ENCODE measurements around the gene MECR. TPM values are rescaled to one million over a fixed set of nuclear protein-coding genes. Genes with fewer than 3 reads are reported as not detected.

The MECR gene
- total RNA-seq, 1 donor from 2014 or later, result 15.0 TPM

DNA sequence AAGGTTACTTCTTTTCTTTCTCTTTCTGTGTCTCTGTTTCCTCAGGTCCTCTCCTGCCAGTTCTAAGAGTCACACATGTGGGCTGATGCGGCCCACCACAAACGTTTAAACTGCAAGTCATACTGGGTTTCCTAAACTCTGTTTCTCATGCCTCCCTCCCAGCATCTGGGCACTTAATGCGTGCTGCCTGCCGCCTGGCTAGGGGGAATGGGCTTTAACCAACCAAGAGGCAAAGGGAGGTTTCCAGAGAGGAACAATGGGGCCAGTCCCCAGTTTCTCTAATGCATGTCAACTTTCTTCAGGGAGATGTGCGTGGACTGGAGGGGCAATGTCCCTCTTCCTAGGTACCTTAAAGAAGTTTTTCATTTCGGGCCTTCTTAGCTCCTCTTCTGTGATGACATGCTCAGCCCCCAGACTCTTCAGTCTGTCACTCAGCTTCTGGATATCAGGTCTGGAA, 29.1 kb downstream of the MECR start:
- DNase-seq, result no peak

DNA sequence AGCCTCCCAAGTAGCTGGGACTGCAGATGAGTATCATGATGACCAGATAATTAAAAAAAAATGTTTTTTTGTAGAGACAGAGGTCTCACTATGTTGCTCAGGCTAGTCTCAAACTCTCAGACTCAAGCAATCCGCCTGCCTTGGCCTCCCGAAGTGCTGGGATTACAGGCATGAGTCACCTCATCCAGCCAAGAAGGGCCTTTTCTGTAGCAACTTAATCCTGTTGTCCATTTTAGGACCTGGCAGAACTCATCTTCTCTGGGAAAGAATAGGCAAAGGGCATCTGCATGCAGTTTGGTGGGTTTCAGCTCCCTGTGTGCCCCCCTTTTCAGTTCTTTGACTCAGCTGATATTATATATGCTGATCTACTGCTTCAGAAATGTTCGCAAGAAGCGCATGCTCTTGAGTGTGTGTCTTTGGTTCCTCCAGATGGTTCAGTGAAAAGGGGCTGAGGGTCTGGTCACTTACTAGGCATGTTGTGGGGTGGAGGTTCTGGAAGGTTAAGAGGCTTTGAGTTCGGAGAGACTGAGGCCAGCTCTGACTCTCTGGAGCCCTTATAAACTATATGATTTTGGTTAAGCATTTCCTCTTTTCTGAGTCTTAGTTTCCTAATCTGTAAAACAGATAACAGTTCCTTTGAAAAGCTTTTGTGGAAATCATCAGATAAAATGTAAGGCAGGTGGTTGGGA, 29.7 kb downstream of the MECR start:
- DNase-seq, result no peak

- no peak for DNase-seq
Observed at GRCh38 chr1:29197993-29198392, 32.7 kb downstream of the MECR start.

GRCh38 chr1:29197590-29197924, 33.2 kb downstream of the MECR start:
- DNase-seq, result no peak

GRCh38 chr1:29196863-29197589, 33.7 kb downstream of the MECR start:
- DNase-seq, result no peak

DNA sequence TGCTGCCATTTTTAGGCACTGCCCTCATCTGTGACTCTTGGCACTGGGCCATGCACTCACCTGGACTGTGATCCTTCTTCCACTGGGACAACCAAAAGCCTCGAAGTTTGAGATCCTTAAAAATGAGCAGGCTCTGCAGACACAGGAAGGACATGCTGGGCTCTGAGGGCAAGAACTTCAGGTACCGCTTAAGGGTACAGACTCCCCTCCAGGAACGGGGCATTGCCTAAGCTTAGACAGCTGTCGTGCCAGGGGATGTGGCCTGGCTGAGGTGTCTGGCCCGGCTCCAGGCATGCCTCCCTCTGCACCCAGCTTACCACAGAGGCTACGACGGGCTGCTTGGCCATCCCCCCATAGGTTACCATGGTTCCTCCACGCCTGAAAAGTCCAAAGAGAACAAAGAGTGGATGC, 34.8 kb downstream of the MECR start:
- no peak for DNase-seq

- no peak for DNase-seq
Observed at GRCh38 chr1:29193879-29194455, 36.8 kb downstream of the MECR start.

- DNase-seq, result no peak
Observed at GRCh38 chr1:29190718-29191117, 40.0 kb downstream of the MECR start.

DNA sequence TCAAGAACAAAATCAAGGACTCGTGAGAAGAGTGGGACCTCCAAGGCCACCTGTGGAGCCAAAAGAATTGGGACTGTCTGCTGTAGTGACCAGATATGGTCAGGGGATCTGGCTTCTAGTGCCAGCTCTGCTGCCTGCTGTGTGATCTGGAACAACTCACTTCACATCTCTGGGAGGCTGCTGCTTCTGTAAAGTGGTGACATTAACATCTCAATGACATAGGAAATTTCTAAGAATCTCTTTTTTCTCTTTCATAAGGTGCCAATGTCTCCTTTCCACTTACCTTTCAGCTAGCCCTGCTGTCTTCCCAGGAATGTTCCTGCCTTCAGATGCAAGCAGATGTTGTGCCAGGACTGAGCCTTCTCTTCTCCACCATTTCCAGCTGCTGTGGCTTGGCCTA, 44.0 kb downstream of the MECR start:
- DNase-seq, result no peak

DNA sequence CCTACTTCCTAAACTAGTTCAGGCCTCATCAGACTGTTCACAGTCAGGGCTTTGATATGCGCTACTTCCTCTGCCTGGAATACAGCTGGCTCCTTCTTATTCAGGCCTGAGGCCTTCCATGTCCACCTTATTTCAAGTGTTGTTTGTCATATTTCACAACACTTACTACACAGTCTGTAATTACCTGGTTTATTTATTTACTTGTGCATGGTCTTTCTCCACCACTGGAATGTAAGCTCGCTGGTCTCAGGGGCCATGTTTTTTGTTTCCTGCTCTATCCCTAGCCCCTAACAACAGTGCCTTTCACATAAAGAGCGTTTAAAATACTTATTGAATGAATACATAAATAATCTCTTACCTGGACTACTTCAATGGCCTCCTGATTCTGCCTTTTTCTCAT, 44.5 kb downstream of the MECR start:
- no peak for DNase-seq

GRCh38 chr1:29183287-29183686, 47.4 kb downstream of the MECR start:
- DNase-seq, result no peak

GRCh38 chr1:29181413-29182225, 49.1 kb downstream of the MECR start, which contains the start of gene SRSF4:
TSS of gene SRSF4 (minus strand) at chr1:29181900. CDS start at chr1:29181752, 148 bp downstream.
- peak; percentile 99 for DNase-seq

DNA sequence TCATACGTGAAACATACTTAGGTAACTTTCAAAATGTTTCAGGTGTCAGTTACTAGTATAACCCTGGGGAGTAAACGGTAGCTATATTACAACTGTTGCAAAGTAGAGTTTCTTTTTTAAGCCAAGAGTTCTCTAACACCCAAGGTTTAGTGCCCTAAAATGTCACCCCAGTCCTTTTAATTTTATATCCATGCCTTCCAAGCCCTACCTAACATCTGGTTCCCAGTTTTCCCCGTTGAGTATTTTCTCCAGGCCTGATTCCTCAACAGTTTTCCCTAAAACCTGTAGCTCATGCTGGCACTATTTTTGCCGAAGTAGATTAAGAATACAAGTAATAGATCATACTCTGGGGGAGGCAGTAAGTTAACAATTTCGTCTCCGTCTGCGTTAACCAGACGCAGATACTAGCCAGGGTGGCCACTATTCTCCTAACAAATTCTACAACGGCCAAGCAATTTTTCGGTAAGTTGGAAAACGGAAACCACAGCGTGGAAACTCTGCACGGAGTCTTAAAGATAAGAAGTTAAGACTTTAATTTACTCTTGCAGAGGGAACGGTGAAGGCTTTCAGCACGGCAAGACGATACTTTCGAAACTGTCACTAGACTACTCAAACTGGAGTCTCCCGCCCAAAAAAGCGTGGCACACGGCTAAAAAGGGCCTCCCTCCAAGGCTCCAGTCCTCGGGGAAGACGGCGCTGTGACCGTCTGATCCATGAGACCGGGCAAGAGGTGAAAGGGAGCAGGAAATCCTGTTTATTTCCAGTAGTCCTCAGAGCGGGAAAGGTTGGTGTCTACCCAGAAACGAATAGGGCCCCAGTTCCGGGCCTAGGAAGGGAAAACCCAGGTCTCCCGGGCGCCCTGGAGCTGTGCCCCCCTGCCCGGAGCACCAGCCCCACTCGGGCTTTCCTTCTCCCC, 50.0 kb downstream of the MECR start:
- DNase-seq, result peak; percentile 75

- DNase-seq, result no peak
Observed at GRCh38 chr1:29179641-29180184, 51.0 kb downstream of the MECR start.

GRCh38 chr1:29177022-29177705, 53.6 kb downstream of the MECR start:
- DNase-seq, result no peak

DNA sequence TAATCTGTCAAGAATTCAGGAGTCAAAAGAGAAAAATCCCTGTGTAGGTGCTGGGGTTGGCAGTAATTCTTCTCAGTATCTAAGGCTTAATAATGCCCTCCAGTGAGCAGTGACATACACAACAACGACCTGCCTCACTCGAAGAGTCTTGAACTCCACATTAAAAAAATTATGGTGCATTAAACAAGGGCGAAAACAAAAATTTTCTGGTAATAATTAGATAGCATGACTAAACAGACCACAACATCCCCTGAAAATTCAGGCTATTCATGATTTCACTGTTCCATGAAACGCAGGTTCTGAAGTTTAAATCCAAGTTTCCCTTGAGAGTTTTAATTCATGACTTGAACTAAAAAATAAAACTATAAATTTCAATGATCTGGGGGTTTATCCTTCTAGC, 54.2 kb downstream of the MECR start:
- no peak for DNase-seq

GRCh38 chr1:29172415-29172939, 58.3 kb downstream of the MECR start:
- DNase-seq, result no peak

DNA sequence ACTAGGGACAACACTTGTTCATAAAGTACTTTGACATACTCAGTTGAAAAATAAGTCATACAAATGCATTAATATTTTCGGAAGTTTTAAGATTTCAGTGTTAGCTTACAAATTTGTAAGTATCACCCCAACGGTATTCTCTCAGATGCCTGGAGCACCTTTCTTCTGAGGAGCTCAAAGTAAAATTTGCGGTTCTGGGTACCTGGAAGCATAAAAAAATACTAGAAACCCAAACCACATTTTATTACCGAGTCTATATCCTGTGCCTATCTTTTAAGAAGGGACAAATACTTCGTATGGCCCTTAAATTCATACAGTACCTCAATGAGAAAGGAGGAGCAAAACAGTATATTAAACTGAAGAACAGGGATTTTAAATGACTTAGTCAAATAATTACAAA, 59.2 kb downstream of the MECR start:
- no peak for DNase-seq

GRCh38 chr1:29171089-29171488, 59.6 kb downstream of the MECR start:
- DNase-seq, result no peak

DNA sequence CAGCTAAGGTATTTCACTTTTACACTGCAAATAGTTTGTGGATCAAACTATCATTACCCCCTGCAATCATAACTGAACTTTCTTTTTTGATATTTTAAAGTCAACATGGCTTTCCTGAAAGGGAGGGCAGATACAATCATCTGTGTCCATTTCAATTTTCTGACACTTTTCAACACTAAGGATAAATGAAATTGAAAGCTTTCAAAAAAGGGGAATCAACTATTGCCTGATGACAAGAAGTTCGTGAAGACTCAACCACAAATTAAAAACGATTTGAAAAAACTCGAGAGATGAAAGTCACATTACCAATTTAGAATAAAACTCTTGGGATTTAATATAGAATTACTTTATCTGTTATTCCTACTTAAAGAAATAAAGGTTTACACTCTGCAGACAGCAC, 60.8 kb downstream of the MECR start:
- no peak for DNase-seq
